NCI-H2107 treated with DMSO at 0.1 percent for 48 hours (cell line): ENCODE measurements around the gene COL28A1.

Experiments used
- DNase-seq: peaks from one replicate; lab custom pipeline; 2025; ENCODE audit not compliant: unreplicated experiment; lab: John Stamatoyannopoulos, UW

The COL28A1 gene

GRCh38 chr7:7344583-7344982 is 191.1 kb downstream of the COL28A1 start:
- no peak for DNase-seq

- DNase-seq: peak; percentile 8
Observed at GRCh38 chr7:7335909-7336308, 199.8 kb downstream of the COL28A1 start.

GRCh38 chr7:7335215-7335614 is 200.5 kb downstream of the COL28A1 start:
- DNase-seq: no peak

- no peak for DNase-seq
Observed at GRCh38 chr7:7333610-7334009, 202.1 kb downstream of the COL28A1 start.

GRCh38 chr7:7331523-7331922 is 204.2 kb downstream of the COL28A1 start:
- DNase-seq: no peak

- DNase-seq: no peak
Observed at GRCh38 chr7:7330997-7331396, 204.7 kb downstream of the COL28A1 start.

- peak; percentile 17 for DNase-seq
Observed at GRCh38 chr7:7329326-7329725, 206.3 kb downstream of the COL28A1 start.

- DNase-seq: no peak
Observed at GRCh38 chr7:7327423-7327822, 208.2 kb downstream of the COL28A1 start.

- DNase-seq: no peak
Observed at GRCh38 chr7:7324698-7325097, 211.0 kb downstream of the COL28A1 start.

- no peak for DNase-seq
Observed at GRCh38 chr7:7323921-7324320, 211.8 kb downstream of the COL28A1 start.

GRCh38 chr7:7323352-7323751 is 212.3 kb downstream of the COL28A1 start:
- peak; percentile 96 for DNase-seq

- peak; percentile 19 for DNase-seq
Observed at GRCh38 chr7:7321681-7322080, 214.0 kb downstream of the COL28A1 start.

GRCh38 chr7:7318601-7319000 is 217.1 kb downstream of the COL28A1 start:
- no peak for DNase-seq

GRCh38 chr7:7317850-7318249 is 217.8 kb downstream of the COL28A1 start:
- no peak for DNase-seq

GRCh38 chr7:7315851-7316250 is 219.8 kb downstream of the COL28A1 start:
- no peak for DNase-seq

GRCh38 chr7:7312323-7312722 is 223.3 kb downstream of the COL28A1 start:
- no peak for DNase-seq

GRCh38 chr7:7311001-7311400 is 224.7 kb downstream of the COL28A1 start:
- DNase-seq: no peak

GRCh38 chr7:7309203-7309602 is 226.5 kb downstream of the COL28A1 start:
- no peak for DNase-seq
